Vagina (tissue), 2 donors: ENCODE data around the gene LARP4. TPM values are rescaled to one million over a fixed set of nuclear protein-coding genes. Genes with fewer than 3 reads are reported as not detected.

ENCODE experiments used
- DNase-seq, 2 donors: peaks; one replicate each; pipeline ENCODE4 v3.0.0-alpha.2; 2017; ENCODE audit errors: extremely low spot score in 2 of 2
- H3K27ac ChIP-seq: fragments of 200-600 bp; sonication (generic); one replicate; pipeline ENCODE4 v1.5.1; 2019
- H3K27me3 ChIP-seq: fragments of 200-600 bp; sonication (generic); one replicate; pipeline ENCODE4 v1.5.1; 2019
- H3K36me3 ChIP-seq, 2 donors: fragments of 200-600 bp; sonication (generic); one replicate each; pipeline ENCODE4 v1.5.1; 2017 to 2019
- H3K4me1 ChIP-seq: fragments of 200-600 bp; sonication (generic); one replicate; pipeline ENCODE4 v1.5.1; 2019
- H3K4me3 ChIP-seq, 2 donors: fragments of 200-600 bp; sonication (generic); 1 replicate in 1 of 2; 2 replicates in 1 of 2; pipeline ENCODE4 v1.5.1; 2016 to 2019
- H3K9me3 ChIP-seq: fragments of 200-600 bp; sonication (generic); one replicate; pipeline ENCODE4 v1.5.1; 2019
- POLR2A ChIP-seq, 2 donors: fragments of 450-650 bp; IDR thresholded peaks; one replicate each; pipeline ENCODE4 v1.6.1; 2017; ENCODE audit warnings: antibody characterized with exemption in 2 of 2, mild to moderate bottlenecking in 2 of 2, moderate library complexity in 2 of 2
- POLR2AphosphoS5 ChIP-seq, 2 donors: sonication (generic); formaldehyde crosslinking; IDR thresholded peaks; one replicate each; pipeline ENCODE4 v1.9.0; 2017; ENCODE audit warnings: antibody characterized with exemption in 2 of 2, mild to moderate bottlenecking in 2 of 2, low read depth in 1 of 2; ENCODE audit not compliant: insufficient read depth in 1 of 2
- intact Hi-C: fragments of 100-400 bp; cut with DNase I; formaldehyde crosslinking; loops from one replicate; pipeline ENCODE4 v1.15.1; 2023
- total RNA-seq: library from RNA; depleted of rRNA; stranded (reverse); fragments of >200 nt; gene quantifications from one replicate; pipeline ENCODE4 v1.2.3, GENCODE V29; 2016
- TF ChIP-seq, protein P1 (sequence below), 3 experiments: fragments of 450-650 bp in 2 of 3; fragments of 200-600 bp in 1 of 3; sonication (generic) in 1 of 3; IDR thresholded peaks; one replicate each; pipeline ENCODE4 v1.5.1; 2017 to 2019; ENCODE audit warnings: antibody characterized with exemption in 3 of 3, mild to moderate bottlenecking in 2 of 3, moderate library complexity in 2 of 3

LARP4 gene
- total RNA-seq, 1 donor from 2014 or later, result 38.5 TPM

DNA sequence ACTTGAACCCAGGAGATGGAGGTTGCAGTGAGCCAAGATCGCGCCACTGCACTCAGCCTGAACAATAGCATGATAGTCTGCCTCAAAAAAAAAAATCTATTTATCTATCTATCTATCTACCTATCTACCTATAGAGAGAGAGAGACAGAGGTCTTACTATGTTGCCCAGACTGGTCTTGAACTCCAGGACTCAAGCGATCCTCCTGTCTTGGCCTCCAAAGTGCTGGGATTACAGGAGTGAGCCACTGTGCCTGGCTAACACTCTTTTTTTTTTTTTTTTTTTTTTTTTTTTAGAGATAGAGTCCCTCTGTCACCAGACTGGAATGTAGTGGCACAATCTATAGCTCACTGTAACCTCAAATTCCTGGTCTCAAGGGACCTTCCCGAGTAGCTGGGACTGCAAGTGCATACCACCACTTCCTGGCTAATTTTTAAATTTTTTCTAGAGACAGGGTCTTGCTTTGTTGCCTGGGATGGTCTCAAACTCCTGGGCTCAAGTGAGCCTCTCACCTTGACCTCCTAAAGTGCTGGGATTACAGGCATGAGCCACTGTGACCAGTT is 6.1 kb upstream of the LARP4 start:
- Histone ChIP-seq H3K27me3 (no peaks in the 10 kb centered on the region), H3K27ac (no peak overlapping the region), H3K36me3 (no peaks in the 10 kb centered on the region), H3K4me3 (no peak overlapping the region), H3K9me3 (no peaks in the 10 kb centered on the region), H3K4me1 (no peaks in the 10 kb centered on the region)
- intact Hi-C loops, result no loop called here
- DNase-seq, result no peak
- TF ChIP-seq POLR2A (IDR thresholded peaks at IDR 0.05), result no peak
- TF ChIP-seq POLR2AphosphoS5 (IDR thresholded peaks at IDR 0.05; ENCODE audit: insufficient read depth in 1 of 2, low read depth in 1 of 2), result no peak
- TF ChIP-seq, protein P1, sequence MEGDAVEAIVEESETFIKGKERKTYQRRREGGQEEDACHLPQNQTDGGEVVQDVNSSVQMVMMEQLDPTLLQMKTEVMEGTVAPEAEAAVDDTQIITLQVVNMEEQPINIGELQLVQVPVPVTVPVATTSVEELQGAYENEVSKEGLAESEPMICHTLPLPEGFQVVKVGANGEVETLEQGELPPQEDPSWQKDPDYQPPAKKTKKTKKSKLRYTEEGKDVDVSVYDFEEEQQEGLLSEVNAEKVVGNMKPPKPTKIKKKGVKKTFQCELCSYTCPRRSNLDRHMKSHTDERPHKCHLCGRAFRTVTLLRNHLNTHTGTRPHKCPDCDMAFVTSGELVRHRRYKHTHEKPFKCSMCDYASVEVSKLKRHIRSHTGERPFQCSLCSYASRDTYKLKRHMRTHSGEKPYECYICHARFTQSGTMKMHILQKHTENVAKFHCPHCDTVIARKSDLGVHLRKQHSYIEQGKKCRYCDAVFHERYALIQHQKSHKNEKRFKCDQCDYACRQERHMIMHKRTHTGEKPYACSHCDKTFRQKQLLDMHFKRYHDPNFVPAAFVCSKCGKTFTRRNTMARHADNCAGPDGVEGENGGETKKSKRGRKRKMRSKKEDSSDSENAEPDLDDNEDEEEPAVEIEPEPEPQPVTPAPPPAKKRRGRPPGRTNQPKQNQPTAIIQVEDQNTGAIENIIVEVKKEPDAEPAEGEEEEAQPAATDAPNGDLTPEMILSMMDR (IDR thresholded peaks at IDR 0.05), result no peak

DNA sequence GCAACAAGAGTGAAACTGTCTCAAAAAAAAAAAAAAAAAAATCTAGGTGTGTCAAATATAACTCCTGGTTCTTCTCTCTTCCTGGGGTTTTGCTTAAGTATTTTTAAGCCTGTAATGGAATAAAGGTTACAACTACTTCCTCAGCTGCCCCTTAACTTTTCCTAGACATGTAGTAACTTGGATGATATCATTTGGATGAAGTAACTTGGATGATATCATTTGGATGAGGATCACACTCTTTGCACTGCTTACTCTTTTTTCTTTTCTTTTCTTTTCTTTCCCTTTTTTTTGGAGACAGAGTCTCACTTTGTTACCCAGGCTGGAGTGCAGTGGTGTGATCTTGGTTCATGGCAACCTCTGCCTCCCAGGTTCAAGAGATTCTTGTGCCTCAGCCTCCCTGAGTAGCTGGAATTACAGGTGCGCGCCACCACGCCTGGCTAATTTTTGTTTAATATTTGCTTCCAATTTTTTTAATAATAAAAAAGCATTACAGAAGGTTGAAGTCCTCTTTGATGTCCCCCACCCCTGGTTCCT is 3.5 kb upstream of the LARP4 start:
- intact Hi-C loops, result no loop called here
- H3K9me3 ChIP-seq, result no peaks in the 10 kb centered on the region
- TF ChIP-seq POLR2A (IDR thresholded peaks at IDR 0.05) (no peak), POLR2AphosphoS5 (IDR thresholded peaks at IDR 0.05; ENCODE audit: insufficient read depth in 1 of 2, low read depth in 1 of 2) (no peak)
- TF ChIP-seq, protein P1 (IDR thresholded peaks at IDR 0.05), result no peak
- no peak for DNase-seq
- no peak overlapping the region for H3K27ac ChIP-seq
- no peak overlapping the region for H3K4me3 ChIP-seq
- H3K4me1 ChIP-seq, result peaks cover 7% of the 10 kb centered on the region
- H3K27me3 ChIP-seq, result no peaks in the 10 kb centered on the region
- H3K36me3 ChIP-seq, result no peaks in the 10 kb centered on the region

DNA sequence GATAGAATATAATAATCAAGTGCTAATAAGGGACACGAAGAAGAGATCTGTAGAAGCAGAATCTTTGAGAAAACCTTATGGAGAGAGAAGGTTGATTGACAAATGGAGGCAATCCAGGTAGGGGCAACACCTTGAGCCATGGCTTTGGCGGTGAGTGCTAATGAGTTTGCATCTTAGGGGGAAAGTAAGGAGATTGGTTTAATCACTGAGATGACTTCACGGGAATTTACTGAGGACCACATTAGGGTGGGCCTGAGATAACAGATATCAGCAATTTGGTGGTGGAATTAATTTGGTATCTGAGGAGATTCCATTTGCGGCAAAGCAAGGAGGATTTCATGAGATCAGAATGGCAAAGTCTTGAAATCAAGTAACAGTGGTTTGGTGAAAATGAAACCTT is 1.8 kb upstream of the LARP4 start:
- H3K4me1 ChIP-seq, result peaks cover 25% of the 10 kb centered on the region
- no peaks in the 10 kb centered on the region for H3K9me3 ChIP-seq
- H3K4me3 ChIP-seq, result no peak overlapping the region
- no peaks in the 10 kb centered on the region for H3K27me3 ChIP-seq
- H3K36me3 ChIP-seq, result no peaks in the 10 kb centered on the region
- intact Hi-C loops, result no loop called here
- H3K27ac ChIP-seq, result no peak overlapping the region
- TF ChIP-seq POLR2A (IDR thresholded peaks at IDR 0.05), result no peak
- TF ChIP-seq POLR2AphosphoS5 (IDR thresholded peaks at IDR 0.05; ENCODE audit: insufficient read depth in 1 of 2, low read depth in 1 of 2), result no peak
- TF ChIP-seq, protein P1 (IDR thresholded peaks at IDR 0.05), result no peak
- DNase-seq, result no peak

DNA sequence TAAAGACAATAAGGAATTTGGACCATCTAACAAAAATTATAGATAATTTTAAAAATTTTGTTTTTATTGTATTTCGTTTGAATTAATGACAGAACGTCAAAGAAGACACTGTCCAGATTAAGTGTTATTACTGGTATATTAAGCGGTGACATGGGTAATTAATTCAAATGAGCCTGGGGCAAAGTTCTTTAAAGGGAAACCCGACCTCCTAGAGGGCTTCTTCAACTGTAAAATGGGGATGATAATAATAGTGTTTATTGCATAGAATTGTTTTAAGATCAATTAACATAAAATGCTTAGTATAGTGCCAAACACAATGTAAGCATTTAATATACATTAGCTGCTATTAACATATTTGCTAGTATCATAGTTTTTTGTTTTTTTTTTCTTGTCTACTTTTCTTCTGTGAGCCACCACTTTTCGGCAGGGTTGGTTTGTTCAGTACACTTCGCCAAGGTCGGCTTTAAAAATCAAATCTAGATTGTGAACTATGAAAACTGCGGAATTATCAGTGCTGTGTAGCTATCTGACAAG is 514 bp upstream of the LARP4 start:
- Histone ChIP-seq H3K4me1 (peaks cover 35% of the 10 kb centered on the region), H3K36me3 (no peaks in the 10 kb centered on the region), H3K9me3 (no peaks in the 10 kb centered on the region), H3K27ac (peak overlapping the region; percentile 92), H3K4me3 (peak overlapping the region; percentile 60 to 78), H3K27me3 (no peaks in the 10 kb centered on the region)
- TF ChIP-seq POLR2AphosphoS5 (IDR thresholded peaks at IDR 0.05; ENCODE audit: insufficient read depth in 1 of 2, low read depth in 1 of 2), result no peak
- TF ChIP-seq, protein P1 (IDR thresholded peaks at IDR 0.05), result no peak
- TF ChIP-seq POLR2A (IDR thresholded peaks at IDR 0.05), result no peak
- intact Hi-C loops, result no loop called here
- no peak for DNase-seq

DNA sequence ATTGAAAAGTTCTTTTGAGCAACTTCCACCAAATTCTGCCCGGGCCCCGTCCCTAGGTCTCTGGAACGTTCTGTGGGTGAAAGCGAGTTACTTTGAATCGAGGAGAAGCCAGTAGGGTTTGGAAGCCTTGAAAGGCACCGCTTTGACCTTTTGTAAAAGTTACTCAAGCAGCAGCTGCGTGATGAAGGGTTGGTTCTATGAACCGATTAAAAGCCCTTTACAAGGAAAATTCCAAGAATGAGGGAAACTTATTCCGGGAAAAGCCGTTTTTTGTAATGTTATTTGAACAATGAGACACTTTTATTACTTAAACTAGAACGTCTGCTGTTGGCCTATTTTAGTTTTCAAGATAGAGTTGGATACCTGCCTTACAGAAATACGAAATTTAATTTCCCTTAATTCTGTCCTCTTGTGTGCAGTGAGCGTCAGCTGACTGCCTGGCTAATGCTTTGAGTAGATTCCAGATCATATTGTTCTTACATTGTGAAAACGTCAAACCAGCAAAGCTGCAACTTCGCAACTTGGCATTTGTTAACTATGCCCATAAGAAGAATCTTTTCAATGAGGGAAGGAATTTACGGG is 906 bp downstream of the LARP4 start:
- H3K4me3 ChIP-seq, result peak overlapping the region; percentile 60 to 78
- intact Hi-C loops, result no loop called here
- TF ChIP-seq POLR2AphosphoS5 (IDR thresholded peaks at IDR 0.05; ENCODE audit: insufficient read depth in 1 of 2, low read depth in 1 of 2), result peak in 1 of 2 donors; percentile 85
- TF ChIP-seq POLR2A (IDR thresholded peaks at IDR 0.05), result no peak
- peaks cover 35% of the 10 kb centered on the region for H3K4me1 ChIP-seq
- peak overlapping the region; percentile 92 for H3K27ac ChIP-seq
- DNase-seq, result no peak
- H3K9me3 ChIP-seq, result no peaks in the 10 kb centered on the region
- H3K27me3 ChIP-seq, result no peaks in the 10 kb centered on the region
- no peaks in the 10 kb centered on the region for H3K36me3 ChIP-seq
